ENCODE results near the gene LZTR1. TPM values are rescaled to one million over a fixed set of nuclear protein-coding genes. Genes with fewer than 3 reads are reported as not detected.

LZTR1 gene
- total RNA-seq, 3 donors from 2014 or later = 37.6 to 59.0 (median 46.2) TPM

DNA sequence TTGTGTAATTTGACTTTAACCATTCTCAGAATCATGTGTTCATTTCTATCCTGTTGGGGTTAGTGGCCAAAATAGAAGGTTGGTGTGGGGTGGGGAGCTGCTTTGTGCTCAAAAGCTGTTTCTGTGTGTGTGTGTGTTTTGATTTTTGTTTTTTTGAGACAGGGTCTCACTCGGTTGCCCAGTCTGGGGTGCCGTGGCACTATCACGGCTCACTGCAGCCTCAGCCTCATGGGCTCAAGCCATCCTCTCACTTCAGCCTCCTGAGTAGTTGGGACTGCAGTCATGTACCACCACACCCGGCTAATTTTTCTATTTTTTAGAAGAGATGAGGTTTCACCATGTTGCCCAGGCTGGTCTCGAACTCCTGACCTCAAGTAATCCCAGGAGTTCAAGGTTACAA lies 33.1 kb upstream of the LZTR1 start:
- Histone ChIP-seq H3K9me3 (no peaks in the 10 kb centered on the region), H3K4me1 (no peaks in the 10 kb centered on the region), H3K36me3 (no peaks in the 10 kb centered on the region), H3K27ac (no peak overlapping the region), H3K27me3 (no peaks in the 10 kb centered on the region), H3K4me3 (no peak overlapping the region)
- intact Hi-C loops (cut with DNase I; ENCODE audit: low total_unique reads) = no loop called here
- no peak for DNase-seq (ENCODE audit: low spot score in 2 of 2)
- no peak for TF ChIP-seq POLR2A (IDR thresholded peaks at IDR 0.05)
- TF ChIP-seq, protein P1, sequence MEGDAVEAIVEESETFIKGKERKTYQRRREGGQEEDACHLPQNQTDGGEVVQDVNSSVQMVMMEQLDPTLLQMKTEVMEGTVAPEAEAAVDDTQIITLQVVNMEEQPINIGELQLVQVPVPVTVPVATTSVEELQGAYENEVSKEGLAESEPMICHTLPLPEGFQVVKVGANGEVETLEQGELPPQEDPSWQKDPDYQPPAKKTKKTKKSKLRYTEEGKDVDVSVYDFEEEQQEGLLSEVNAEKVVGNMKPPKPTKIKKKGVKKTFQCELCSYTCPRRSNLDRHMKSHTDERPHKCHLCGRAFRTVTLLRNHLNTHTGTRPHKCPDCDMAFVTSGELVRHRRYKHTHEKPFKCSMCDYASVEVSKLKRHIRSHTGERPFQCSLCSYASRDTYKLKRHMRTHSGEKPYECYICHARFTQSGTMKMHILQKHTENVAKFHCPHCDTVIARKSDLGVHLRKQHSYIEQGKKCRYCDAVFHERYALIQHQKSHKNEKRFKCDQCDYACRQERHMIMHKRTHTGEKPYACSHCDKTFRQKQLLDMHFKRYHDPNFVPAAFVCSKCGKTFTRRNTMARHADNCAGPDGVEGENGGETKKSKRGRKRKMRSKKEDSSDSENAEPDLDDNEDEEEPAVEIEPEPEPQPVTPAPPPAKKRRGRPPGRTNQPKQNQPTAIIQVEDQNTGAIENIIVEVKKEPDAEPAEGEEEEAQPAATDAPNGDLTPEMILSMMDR (IDR thresholded peaks at IDR 0.05) = no peak
- no peak for TF ChIP-seq POLR2AphosphoS5 (IDR thresholded peaks at IDR 0.05)

DNA sequence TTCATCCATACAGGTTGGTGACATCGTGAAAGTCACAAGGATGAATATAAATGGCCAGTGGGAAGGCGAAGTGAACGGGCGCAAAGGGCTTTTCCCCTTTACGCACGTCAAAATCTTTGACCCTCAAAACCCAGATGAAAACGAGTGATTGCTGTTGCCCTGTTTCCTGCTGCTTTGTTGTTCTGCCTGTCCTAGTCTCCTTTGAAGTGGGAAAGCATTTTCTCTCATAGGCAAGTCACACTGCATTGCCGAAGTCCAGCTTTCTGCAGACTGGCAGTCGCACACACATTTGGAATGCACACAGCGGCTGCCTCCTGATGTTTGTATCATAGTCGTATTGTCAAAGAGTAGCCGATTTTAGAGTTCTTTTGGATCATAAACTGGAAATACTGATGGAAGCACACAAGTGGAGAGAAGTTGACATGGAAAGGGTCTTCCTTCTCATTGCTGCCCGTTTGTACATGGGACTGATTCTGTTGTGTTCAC lies 32.4 kb upstream of the LZTR1 start:
- Histone ChIP-seq H3K36me3 (no peaks in the 10 kb centered on the region), H3K27ac (no peak overlapping the region), H3K27me3 (no peaks in the 10 kb centered on the region), H3K9me3 (no peaks in the 10 kb centered on the region), H3K4me1 (no peaks in the 10 kb centered on the region), H3K4me3 (no peak overlapping the region)
- TF ChIP-seq POLR2A (IDR thresholded peaks at IDR 0.05) = no peak
- TF ChIP-seq, protein P1 (IDR thresholded peaks at IDR 0.05) = no peak
- intact Hi-C loops (cut with DNase I; ENCODE audit: low total_unique reads) = no loop called here
- no peak for DNase-seq (ENCODE audit: low spot score in 2 of 2)

DNA sequence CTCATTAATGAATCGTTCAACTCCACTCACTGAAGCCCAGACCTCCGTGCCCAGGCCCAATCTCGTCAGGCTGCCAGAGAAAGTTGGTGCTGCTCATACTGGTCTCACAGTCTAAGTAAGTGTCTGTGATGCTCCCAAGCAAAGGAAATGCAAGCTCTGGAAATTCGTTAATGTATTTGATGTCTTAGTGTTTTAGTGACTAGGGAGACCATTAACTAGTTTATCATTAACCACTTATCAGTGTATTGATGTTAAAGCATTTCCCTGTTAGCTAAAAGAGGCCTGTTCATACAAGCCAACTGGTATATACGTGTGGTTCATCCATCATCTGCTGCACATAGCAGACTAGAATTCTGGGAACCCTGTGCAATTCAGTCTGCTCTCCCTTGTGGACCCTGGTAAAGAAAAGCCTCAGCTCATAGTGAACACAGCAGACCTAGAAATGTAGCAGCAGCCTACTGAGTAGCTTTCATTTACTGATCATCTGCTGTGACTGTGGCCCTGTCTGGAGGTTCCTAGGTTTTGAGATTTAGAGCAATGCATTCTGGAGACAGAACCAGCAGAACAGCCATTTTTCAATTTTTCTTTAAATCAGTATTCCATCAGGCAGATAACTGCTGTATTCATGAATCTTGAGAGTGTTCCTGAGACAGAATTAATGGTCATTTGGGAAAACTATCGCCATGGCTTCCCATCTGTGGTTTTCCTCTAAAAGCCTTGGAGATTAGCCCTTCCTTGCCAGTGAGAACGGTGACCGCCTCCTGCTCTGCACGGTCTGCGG lies 30.8 kb upstream of the LZTR1 start:
- Histone ChIP-seq H3K4me3 (no peak overlapping the region), H3K9me3 (no peaks in the 10 kb centered on the region), H3K36me3 (no peaks in the 10 kb centered on the region), H3K27ac (no peak overlapping the region), H3K4me1 (no peaks in the 10 kb centered on the region), H3K27me3 (no peaks in the 10 kb centered on the region)
- no peak for DNase-seq (ENCODE audit: low spot score in 2 of 2)
- TF ChIP-seq POLR2AphosphoS5 (IDR thresholded peaks at IDR 0.05) (no peak), POLR2A (IDR thresholded peaks at IDR 0.05) (no peak)
- TF ChIP-seq, protein P1 (IDR thresholded peaks at IDR 0.05) = no peak
- intact Hi-C loops (cut with DNase I; ENCODE audit: low total_unique reads) = no loop called here

DNA sequence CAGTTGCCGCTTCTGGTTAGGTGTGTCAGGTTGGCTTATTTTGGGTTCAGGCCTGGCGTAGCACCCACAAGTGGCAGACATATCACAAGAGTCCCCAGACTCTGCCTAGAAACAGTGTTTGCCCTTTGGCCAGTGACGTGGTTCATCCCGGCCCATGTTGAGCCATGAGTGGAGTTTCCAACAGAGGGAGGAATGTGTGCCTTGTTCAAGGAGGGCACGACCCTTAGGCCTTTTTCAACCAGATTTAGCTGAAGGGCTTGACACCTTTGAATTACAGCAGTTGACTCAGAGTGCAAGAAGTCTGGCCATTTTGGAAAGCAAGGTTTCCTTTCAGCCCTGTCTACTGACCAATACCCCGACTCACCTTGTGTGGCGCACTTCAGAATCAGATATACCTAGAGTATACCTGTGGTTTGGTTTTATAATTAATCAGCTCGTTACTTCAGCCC lies 30.1 kb upstream of the LZTR1 start:
- Histone ChIP-seq H3K27me3 (no peaks in the 10 kb centered on the region), H3K4me3 (no peak overlapping the region), H3K4me1 (no peaks in the 10 kb centered on the region), H3K27ac (no peak overlapping the region), H3K9me3 (no peaks in the 10 kb centered on the region), H3K36me3 (no peaks in the 10 kb centered on the region)
- no peak for DNase-seq (ENCODE audit: low spot score in 2 of 2)
- TF ChIP-seq POLR2AphosphoS5 (IDR thresholded peaks at IDR 0.05) = no peak
- TF ChIP-seq POLR2A (IDR thresholded peaks at IDR 0.05) = no peak
- TF ChIP-seq, protein P1 (IDR thresholded peaks at IDR 0.05) = no peak
- intact Hi-C loops (cut with DNase I; ENCODE audit: low total_unique reads) = no loop called here

DNA sequence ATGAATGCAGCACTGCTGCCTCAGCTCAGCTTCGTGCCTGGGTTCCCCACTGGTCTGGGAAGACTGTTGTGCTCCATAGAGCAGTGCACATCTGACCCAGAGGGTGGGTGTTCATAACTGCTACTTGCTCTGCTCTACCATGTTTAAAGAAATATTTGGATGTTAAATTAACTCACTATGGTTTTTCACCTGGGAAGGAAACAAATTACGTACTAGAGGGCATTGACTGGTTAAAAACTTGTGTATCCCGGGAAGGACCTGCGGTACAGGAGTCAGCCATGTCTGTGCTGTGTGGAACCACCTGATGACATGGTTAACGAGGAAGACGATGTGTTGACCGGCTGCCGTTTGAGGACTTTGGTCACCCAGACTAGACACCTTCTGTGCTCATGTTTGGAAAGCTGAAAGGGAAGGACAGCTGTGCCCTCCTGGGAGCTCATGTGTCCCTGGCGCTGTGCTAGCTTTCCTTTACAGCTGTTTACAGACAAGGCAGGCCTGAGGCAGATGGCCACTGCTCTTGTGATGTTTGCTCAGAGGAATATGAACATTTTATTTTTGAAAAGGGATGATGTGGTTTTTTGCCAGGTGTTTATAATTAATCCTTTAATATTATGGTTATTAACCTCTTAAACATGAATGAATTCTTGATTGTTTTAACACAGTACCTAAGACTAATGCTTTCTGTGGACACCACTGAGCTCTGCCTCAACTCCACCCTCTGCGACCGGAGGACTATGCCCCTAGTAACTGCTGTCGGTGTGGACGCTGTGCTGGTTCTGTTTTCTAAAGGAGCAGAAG lies 29.4 kb upstream of the LZTR1 start:
- Histone ChIP-seq H3K27me3 (no peaks in the 10 kb centered on the region), H3K4me3 (no peak overlapping the region), H3K9me3 (no peaks in the 10 kb centered on the region), H3K36me3 (no peaks in the 10 kb centered on the region), H3K27ac (peak overlapping the region in 1 of 2 donors; percentile 67), H3K4me1 (no peaks in the 10 kb centered on the region)
- intact Hi-C loops (cut with DNase I; ENCODE audit: low total_unique reads) = no loop called here
- no peak for DNase-seq (ENCODE audit: low spot score in 2 of 2)
- TF ChIP-seq, protein P1 (IDR thresholded peaks at IDR 0.05) = no peak
- TF ChIP-seq POLR2A (IDR thresholded peaks at IDR 0.05) = no peak
- TF ChIP-seq POLR2AphosphoS5 (IDR thresholded peaks at IDR 0.05) = no peak
